GM19328 (cell line): Measurements from ENCODE around the gene ETV1.
"Not testable (repeated sequence)": the region's sequence is repeated elsewhere in the genome, so short reads cannot be mapped to it uniquely, and the experiment has no call there.

Source experiments
- ATAC-seq: cut with Tn5 transposase; IDR thresholded peaks from one replicate; pipeline ENCODE4 v1.9.1; 2021; ENCODE audit warnings: mild to moderate bottlenecking, moderate library complexity; ENCODE audit not compliant: unreplicated experiment

ETV1 gene

GRCh38 chr7:13933091-13933490, 56.4 kb downstream of the ETV1 start:
- no peak for ATAC-seq

- ATAC-seq = no peak
Measured at GRCh38 chr7:13932131-13932530, 57.3 kb downstream of the ETV1 start.

DNA sequence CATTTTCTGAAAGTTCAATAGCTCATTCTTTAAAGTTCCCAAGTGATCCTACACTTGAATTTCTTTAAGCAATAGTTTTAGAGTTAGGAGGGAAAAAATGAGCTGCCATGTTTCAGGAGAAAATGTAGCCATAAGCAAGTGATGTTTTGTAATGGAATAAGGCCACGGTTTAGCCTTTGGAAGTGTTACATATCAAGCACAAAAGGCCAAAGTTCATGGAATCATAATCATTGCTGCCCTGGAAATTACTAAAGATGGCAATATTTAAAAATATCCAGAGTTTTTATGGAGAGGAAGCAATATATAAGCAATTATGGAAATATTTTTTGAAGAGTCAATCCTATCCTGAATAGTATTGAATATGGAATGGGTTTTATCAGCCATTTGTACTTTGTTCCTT, 68.4 kb downstream of the ETV1 start:
- ATAC-seq = no peak

- ATAC-seq = no peak
Measured at GRCh38 chr7:13920053-13920697, 69.3 kb downstream of the ETV1 start.

DNA sequence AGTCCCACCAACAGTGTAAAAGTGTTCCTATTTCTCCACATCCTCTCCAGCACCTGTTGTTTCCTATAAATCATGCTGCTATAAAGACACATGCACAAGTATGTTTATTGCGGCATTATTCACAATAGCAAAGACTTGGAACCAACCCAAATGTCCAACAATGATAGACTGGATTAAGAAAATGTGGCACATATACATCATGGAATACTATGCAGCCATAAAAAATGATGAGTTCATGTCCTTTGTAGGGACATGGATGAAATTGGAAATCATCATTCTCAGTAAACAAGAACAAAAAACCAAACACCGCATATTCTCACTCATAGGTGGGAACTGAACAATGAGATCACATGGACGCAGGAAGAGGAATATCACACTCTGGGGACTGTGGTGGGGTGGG, 71.1 kb downstream of the ETV1 start:
- ATAC-seq = not testable (repeated sequence)

GRCh38 chr7:13917103-13917502, 72.4 kb downstream of the ETV1 start:
- not testable (repeated sequence) for ATAC-seq

- no peak for ATAC-seq
Measured at GRCh38 chr7:13915891-13916290, 73.6 kb downstream of the ETV1 start.

DNA sequence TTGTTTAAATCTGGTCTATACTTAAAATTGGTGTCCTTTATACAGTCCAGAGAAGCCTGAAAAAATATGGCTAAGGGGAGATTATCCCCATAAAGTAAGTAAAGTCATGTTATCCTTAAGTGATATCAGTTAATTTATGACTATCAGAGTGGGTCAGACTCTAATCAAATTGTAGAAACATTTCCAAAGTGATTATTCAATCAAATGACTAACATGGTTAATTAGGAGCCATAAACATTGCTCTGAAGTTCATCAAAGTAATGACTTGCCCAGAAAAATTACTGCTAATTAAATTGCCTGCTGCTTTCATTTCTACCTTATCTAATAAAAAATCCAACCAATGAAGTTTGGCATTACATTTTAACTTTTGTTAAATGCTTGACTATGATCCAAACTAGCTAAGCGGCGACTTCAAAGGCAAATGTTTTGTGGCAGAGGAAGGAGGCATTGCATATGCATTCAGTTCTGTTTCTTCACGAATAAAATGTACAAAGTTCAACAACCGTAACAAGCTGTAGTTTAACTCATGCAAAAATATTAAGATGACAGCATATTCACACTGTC, 76.7 kb downstream of the ETV1 start:
- no peak for ATAC-seq

DNA sequence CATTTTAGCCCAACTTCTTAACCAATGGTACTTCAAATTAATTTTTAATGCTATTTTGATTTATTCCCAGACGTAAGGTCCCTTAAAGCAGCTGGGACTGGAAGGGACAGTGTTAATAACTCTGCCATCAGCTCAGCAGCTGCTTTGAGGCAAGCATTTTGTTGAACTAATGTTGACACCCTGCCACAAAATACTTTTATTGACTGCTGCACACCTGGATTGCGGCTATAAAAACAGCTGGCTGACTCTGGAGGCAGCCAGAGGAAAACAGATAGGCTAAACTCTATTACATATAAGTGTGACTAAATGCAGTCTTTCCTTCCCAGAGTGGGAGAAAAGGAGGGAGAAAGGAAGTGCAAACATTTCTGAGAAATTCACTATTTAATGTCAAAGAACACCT, 77.6 kb downstream of the ETV1 start:
- no peak for ATAC-seq

DNA sequence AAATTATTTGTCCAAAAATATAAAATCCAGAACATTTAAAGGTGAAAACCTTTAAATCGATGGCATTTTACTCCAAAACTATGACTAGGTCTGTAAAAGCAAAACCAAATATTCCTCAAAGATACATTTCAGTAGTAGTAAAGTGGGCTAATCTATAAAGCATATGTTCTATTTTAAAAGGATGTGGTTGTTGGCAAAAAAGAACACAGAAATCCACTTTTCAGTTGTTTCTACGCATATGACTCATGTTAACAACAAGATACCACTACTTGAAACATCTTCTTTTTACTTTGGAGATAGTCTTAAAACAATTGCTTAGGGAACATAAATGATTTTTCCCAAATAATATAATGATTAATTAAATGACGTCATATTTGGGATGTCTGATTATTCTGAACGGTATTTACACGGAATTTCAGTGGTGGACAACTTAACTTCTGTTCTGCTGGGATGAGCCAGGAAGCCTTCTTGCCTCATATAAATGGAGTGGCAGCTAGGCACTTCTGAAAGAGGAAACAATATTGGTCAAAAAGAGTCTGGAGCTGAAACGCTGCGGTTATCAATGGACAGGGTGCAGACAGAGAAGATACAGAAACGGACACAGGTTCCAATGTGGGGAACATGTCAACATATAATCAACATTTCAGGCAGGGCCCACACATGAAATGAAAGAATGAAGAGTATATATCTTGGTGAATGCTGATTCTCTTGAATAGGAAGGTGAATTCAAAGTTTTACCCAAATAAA, 78.5 kb downstream of the ETV1 start:
- ATAC-seq = no peak

GRCh38 chr7:13908667-13909397, 80.6 kb downstream of the ETV1 start:
- ATAC-seq = no peak

GRCh38 chr7:13907831-13908230, 81.6 kb downstream of the ETV1 start:
- ATAC-seq = no peak

DNA sequence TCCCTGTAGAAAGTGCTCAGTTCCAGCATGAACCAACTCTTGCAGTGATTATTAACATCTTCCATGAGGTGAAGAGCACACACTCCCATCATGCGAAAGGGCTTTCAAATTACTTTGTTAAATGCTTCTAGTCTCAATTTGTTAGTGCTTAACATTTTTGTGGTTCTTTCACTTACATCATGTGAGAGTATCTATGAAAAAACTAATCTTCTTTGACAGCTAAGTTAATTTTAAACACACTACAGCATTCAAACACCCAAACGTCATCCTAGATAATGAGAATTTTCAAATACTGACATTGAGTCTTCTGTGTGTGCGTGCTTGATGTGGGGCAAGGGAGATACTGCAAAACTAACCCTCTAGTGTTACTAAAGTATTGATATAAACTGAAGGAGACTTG, 84.8 kb downstream of the ETV1 start:
- ATAC-seq = no peak

GRCh38 chr7:13904007-13904406, 85.5 kb downstream of the ETV1 start:
- ATAC-seq = no peak

GRCh38 chr7:13901577-13901976, 87.9 kb downstream of the ETV1 start:
- no peak for ATAC-seq

DNA sequence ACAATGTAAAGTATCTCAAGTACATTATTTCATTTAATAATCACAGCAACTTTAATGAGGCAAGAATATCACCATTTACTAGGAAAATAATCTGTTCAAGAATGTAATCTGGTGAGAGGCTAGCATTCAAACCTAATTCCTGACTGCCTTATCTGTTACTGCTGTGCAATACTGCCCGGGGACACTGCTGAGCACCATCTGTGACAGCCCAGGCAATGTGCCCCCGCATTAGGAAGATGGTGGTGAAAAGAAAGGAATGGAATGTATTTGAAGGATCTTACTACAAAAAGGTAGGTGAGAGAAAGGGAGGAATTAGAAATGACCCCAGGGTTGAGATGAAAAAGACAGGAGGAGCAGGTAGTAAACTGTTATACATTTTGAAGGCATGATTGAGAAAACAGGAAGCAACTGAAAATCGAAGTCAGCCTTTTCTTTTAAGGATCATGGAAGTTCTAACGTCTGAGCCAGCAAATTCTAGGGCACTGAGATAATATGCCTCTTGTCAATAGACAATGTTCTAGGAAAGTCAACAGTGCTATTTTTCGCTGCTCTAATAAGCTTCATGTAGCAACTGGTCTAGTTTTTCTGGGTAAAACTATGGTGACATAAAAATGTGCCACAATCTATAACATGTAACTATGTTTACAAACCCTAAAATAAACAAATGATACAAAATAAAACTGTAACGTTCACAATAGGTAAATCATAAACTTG, 90.4 kb downstream of the ETV1 start:
- ATAC-seq = no peak

- ATAC-seq = no peak
Measured at GRCh38 chr7:13897819-13898218, 91.6 kb downstream of the ETV1 start.

DNA sequence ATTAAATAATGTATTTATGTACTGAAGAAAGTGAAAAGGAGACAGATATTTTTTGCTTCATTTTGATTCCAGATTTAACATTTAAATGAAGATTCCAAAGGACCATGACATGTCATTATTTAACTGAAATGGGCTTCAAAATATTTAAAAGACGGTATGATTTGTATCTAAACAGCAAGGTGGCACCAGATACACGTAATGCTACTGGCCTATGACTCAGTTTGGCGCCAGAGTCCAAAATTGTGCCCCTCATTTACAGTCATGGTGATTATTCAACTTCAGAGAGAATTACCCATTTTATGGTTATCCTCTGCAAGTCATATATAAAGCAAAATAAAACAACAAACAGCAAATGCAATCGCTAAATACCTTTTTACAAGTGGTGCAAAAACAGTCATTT, 94.5 kb downstream of the ETV1 start:
- no peak for ATAC-seq

DNA sequence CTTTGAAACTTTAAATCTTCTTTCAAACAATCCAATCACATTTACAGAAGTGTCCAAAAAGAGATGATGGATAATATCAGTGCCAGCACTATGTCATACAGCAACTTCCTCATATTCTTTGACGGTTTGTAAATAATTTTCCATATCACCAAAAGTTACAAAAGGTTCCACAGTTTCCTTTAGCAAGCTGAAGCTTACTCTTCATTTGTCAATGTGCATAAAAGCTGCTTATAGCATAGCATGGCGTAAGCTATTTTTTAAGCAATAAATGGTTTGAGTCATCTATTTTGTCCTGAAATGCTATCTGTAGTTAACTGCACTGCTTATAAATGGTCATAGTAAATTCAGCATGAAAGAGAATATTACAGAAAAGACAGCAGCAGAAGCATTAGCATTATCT, 95.1 kb downstream of the ETV1 start:
- no peak for ATAC-seq

DNA sequence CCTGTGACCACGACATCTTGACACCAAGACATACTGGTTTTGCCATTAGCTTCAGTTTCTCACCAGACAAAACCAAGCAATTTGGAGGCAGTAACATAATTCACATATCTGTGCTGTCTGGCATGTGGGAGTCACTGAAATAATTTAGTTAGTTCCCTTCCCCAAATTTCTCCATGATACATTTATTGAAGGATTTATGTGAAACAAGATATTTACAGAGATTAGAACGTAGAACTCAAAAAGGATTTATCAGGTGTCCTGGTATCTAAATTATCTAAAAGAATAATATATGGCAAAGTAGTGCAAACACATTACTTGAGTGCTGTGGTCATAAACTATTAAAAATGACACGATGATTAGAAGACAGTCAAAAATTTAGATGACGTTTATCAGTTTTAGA, 98.7 kb downstream of the ETV1 start:
- no peak for ATAC-seq

DNA sequence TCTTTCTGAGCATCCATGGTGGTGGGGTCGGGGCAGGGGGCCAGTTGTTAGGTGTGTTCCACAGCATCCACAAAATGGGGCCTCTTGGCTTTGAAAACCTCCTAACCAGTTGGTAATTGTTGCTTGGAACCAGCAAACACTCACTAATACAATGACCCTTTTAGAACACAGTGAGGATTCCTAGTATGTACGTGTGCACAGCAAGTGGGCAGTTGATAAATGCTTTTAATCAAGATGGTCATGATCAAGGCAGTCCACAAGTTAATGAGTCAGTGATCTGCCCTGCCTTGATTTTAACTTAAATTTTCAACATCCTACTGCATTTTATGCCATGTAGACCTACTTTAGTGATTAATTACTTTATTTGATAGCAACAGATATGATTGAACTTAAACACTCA, 103.1 kb downstream of the ETV1 start:
- ATAC-seq = no peak
